HG02938 (cell line): ENCODE data around the gene DNMT3B.
"Not testable (repeated sequence)": the region's sequence is repeated elsewhere in the genome, so short reads cannot be mapped to it uniquely, and the experiment has no call there.

ENCODE experiments used
- ATAC-seq: cut with Tn5 transposase; IDR thresholded peaks from one replicate; pipeline ENCODE4 v1.9.1; 2021; ENCODE audit warnings: mild to moderate bottlenecking, moderate library complexity; ENCODE audit not compliant: unreplicated experiment

Gene DNMT3B

GRCh38 chr20:32762754-32763201 lies 593 bp downstream of the DNMT3B start:
- no peak for ATAC-seq

- ATAC-seq = no peak
Measured at GRCh38 chr20:32763202-32764004, 1.2 kb downstream of the DNMT3B start.

GRCh38 chr20:32764005-32764960 lies 2.1 kb downstream of the DNMT3B start:
- no peak for ATAC-seq

- not testable (repeated sequence) for ATAC-seq
Measured at GRCh38 chr20:32765230-32765875, 3.2 kb downstream of the DNMT3B start.

- no peak for ATAC-seq
Measured at GRCh38 chr20:32767418-32768198, 5.4 kb downstream of the DNMT3B start.

- ATAC-seq = no peak
Measured at GRCh38 chr20:32772046-32772445, 9.9 kb downstream of the DNMT3B start.

GRCh38 chr20:32773223-32773622 lies 11.0 kb downstream of the DNMT3B start:
- ATAC-seq = no peak

- ATAC-seq = no peak
Measured at GRCh38 chr20:32773855-32774254, 11.7 kb downstream of the DNMT3B start.

GRCh38 chr20:32775336-32775991 lies 13.3 kb downstream of the DNMT3B start:
- ATAC-seq = no peak

- no peak for ATAC-seq
Measured at GRCh38 chr20:32777177-32777956, 15.2 kb downstream of the DNMT3B start.

- no peak for ATAC-seq
Measured at GRCh38 chr20:32779500-32780211, 17.5 kb downstream of the DNMT3B start.

- ATAC-seq = no peak
Measured at GRCh38 chr20:32780278-32780677, 18.1 kb downstream of the DNMT3B start.

GRCh38 chr20:32780749-32781655 lies 18.8 kb downstream of the DNMT3B start:
- no peak for ATAC-seq

- ATAC-seq = no peak
Measured at GRCh38 chr20:32784369-32785080, 22.3 kb downstream of the DNMT3B start.

GRCh38 chr20:32786059-32786760 lies 24.0 kb downstream of the DNMT3B start:
- ATAC-seq = no peak

GRCh38 chr20:32787168-32787567 lies 25.0 kb downstream of the DNMT3B start:
- ATAC-seq = no peak
